HCT116 (cell line): Measurements from ENCODE around the gene CD82. TPM values are rescaled to one million over a fixed set of nuclear protein-coding genes. Genes with fewer than 3 reads are reported as not detected.

ENCODE experiments used
- ATAC-seq: fragments of 200-7000 bp; cut with Tn5 transposase; 2 replicates; pipeline ENCODE4 v1.9.1; 2020; ENCODE audit warnings: mild to moderate bottlenecking, moderate library complexity
- BruUV-seq: library from RNA; stranded (reverse); fragments of 400-500 nt; replicated peaks from 2 replicates; lab custom pipeline; 2021; lab: Mats Ljungman, UMichigan
- CTCF ChIA-PET: fragments of 300-600 bp; sonication (Branson Sonifier 250); formaldehyde crosslinking; loops from one replicate; lab custom pipeline; 2021; ENCODE audit warnings: antibody characterized with exemption; lab: Charles Lee
- POLR2A ChIA-PET: fragments of 300-600, 350-600 bp; sonication (Branson Sonifier 250); formaldehyde crosslinking; loops from one replicate; lab custom pipeline; 2021; ENCODE audit warnings: antibody characterized with exemption; lab: Charles Lee
- RAD21 ChIA-PET, 2 experiments: fragments of 300-600 bp; sonication (Branson Sonifier 250); formaldehyde crosslinking; loops; one replicate each; lab custom pipeline; 2023; ENCODE audit warnings: low total read pairs in 2 of 2; ENCODE audit not compliant: uncharacterized antibody in 2 of 2, unreplicated experiment in 2 of 2, low non-redundant PET in 1 of 2; lab: Charles Lee
- DNase-seq: peaks from one replicate; pipeline ENCODE4 v3.0.0-alpha.2; 2010; ENCODE audit warnings: low read depth, low spot score
- H2AFZ ChIP-seq: fragments of 200-600 bp; shearing (Covaris generic), sonication (generic); 2 replicates; pipeline ENCODE4 v1.6.1; 2017; ENCODE audit warnings: low read depth, mixed run types, mixed read lengths, antibody characterized with exemption, low read length; ENCODE audit not compliant: poor library complexity, severe bottlenecking
- H3K27ac ChIP-seq: 2 replicates; pipeline ENCODE4 v1.5.1; 2012; ENCODE audit warnings: low read depth, low read length
- H3K27me3 ChIP-seq: fragments of 200-600 bp; sonication (generic); 2 replicates; pipeline ENCODE4 v1.6.1; 2016; ENCODE audit warnings: mixed run types, low read length, mixed read lengths; ENCODE audit not compliant: insufficient read depth
- H3K36me3 ChIP-seq, 2 experiments: fragments of 200-500 bp in 1 of 2; fragments of 200-600 bp in 1 of 2; sonication (Bioruptor generic) in 1 of 2; sonication (generic) in 1 of 2; 2 replicates each; pipeline versions ENCODE4 v1.5.1 to v1.6.1; 2014 to 2016; ENCODE audit warnings: low read length in 2 of 2, inconsistent platforms in 1 of 2, mixed read lengths in 1 of 2, mixed run types in 1 of 2; ENCODE audit not compliant: insufficient read depth in 2 of 2, control insufficient read depth in 1 of 2
- H3K4me1 ChIP-seq, 2 experiments: fragments of 200-600 bp in 1 of 2; sonication (generic) in 1 of 2; 2 replicates each; pipeline versions ENCODE4 v1.5.1 to v1.6.1; 2012 to 2017; ENCODE audit warnings: low read length in 2 of 2, inconsistent platforms in 1 of 2, mild to moderate bottlenecking in 1 of 2, mixed read lengths in 1 of 2, mixed run types in 1 of 2, moderate library complexity in 1 of 2; ENCODE audit not compliant: insufficient read depth in 2 of 2, control insufficient read depth in 1 of 2
- H3K4me2 ChIP-seq: fragments of 200-600 bp; sonication (generic); 2 replicates; pipeline ENCODE4 v1.6.1; 2017; ENCODE audit warnings: mixed run types, low read length, mixed read lengths
- H3K4me3 ChIP-seq, 2 experiments: fragments of 200-600 bp in 1 of 2; sonication (generic) in 1 of 2; replicated peaks in 1 of 2; 2 replicates each; pipeline ENCODE4 v1.5.1; 2011 to 2016; ENCODE audit warnings: low read length in 2 of 2, control low read depth in 1 of 2, low read depth in 1 of 2, mild to moderate bottlenecking in 1 of 2, mixed read lengths in 1 of 2, mixed run types in 1 of 2
- H3K79me2 ChIP-seq: fragments of 200-600 bp; sonication (generic); 2 replicates; pipeline ENCODE4 v1.6.1; 2017; ENCODE audit warnings: mild to moderate bottlenecking, mixed run types, low read length, moderate library complexity, mixed read lengths; ENCODE audit not compliant: insufficient read depth
- H3K9ac ChIP-seq: fragments of 200-600 bp; sonication (generic); 2 replicates; pipeline ENCODE4 v1.6.1; 2016; ENCODE audit warnings: low read length, mixed read lengths
- H3K9me2 ChIP-seq: fragments of 200-600 bp; sonication (generic), shearing (Covaris generic); 2 replicates; pipeline ENCODE4 v1.6.1; 2017; ENCODE audit warnings: mixed run types, mild to moderate bottlenecking, moderate library complexity; ENCODE audit not compliant: insufficient read depth
- H3K9me3 ChIP-seq, 2 experiments: fragments of 200-500 bp in 1 of 2; fragments of 200-600 bp in 1 of 2; sonication (Bioruptor generic) in 1 of 2; sonication (generic) in 1 of 2; 2 replicates each; pipeline ENCODE4 v1.6.1; 2014 to 2017; ENCODE audit warnings: low read length in 2 of 2, mixed read lengths in 2 of 2, inconsistent platforms in 1 of 2, low read depth in 1 of 2, mild to moderate bottlenecking in 1 of 2, mixed run types in 1 of 2, moderate library complexity in 1 of 2; ENCODE audit not compliant: control insufficient read depth in 1 of 2, insufficient read depth in 1 of 2
- H4K20me1 ChIP-seq: fragments of 200-600 bp; sonication (generic), shearing (Covaris generic); 2 replicates; pipeline ENCODE4 v1.6.1; 2017; ENCODE audit warnings: mixed run types, mild to moderate bottlenecking, moderate library complexity; ENCODE audit not compliant: insufficient read depth
- ATF3 ChIP-seq: IDR thresholded peaks from 2 replicates; pipeline ENCODE4 v1.6.1; 2012
- CBX3 ChIP-seq: IDR thresholded peaks from 2 replicates; pipeline ENCODE4 v1.6.1; 2012; ENCODE audit warnings: low read depth
- CEBPB ChIP-seq: IDR thresholded peaks from 2 replicates; pipeline ENCODE4 v1.6.1; 2012; ENCODE audit warnings: low read depth
- CTCF ChIP-seq, 3 experiments: fragments of 200-600 bp in 1 of 3; sonication (generic) in 1 of 3; IDR thresholded peaks in 2 of 3; conservative IDR thresholded peaks in 1 of 3; 2 replicates each; pipeline ENCODE4 v1.5.1; 2012 to 2017; ENCODE audit warnings: low read depth in 2 of 3, low read length in 2 of 3, antibody characterized with exemption in 1 of 3, borderline replicate concordance in 1 of 3, control low read depth in 1 of 3, mild to moderate bottlenecking in 1 of 3, mixed read lengths in 1 of 3, mixed run types in 1 of 3, moderate library complexity in 1 of 3; ENCODE audit not compliant: insufficient read depth in 1 of 3
- EZH2 ChIP-seq: fragments of 200-600 bp; sonication (generic); IDR thresholded peaks from 2 replicates; pipeline ENCODE4 v1.6.1; 2017; ENCODE audit warnings: antibody characterized with exemption, mixed run types
- MAX ChIP-seq: IDR thresholded peaks from 2 replicates; pipeline ENCODE4 v1.6.1; 2012
- REST ChIP-seq: IDR thresholded peaks from 2 replicates; pipeline ENCODE4 v1.6.1; 2012; ENCODE audit warnings: low read depth
- SIN3A ChIP-seq: IDR thresholded peaks from 2 replicates; pipeline ENCODE4 v1.6.1; 2012; ENCODE audit warnings: low read depth
- SP1 ChIP-seq: IDR thresholded peaks from 2 replicates; pipeline ENCODE4 v1.6.1; 2012; ENCODE audit warnings: low read depth
- TCF7L2 ChIP-seq: IDR thresholded peaks from 2 replicates; pipeline ENCODE4 v1.7.0; 2011; ENCODE audit warnings: borderline replicate concordance, inconsistent platforms; ENCODE audit not compliant: insufficient read depth, insufficient read length; ENCODE audit errors: extremely low read depth
- YY1 ChIP-seq: IDR thresholded peaks from 2 replicates; pipeline ENCODE4 v1.6.1; 2011; ENCODE audit warnings: low read length, low read depth, moderate library complexity, mild to moderate bottlenecking; ENCODE audit not compliant: insufficient replicate concordance; ENCODE audit errors: extremely low read depth
- ZNF274 ChIP-seq: fragments of 200-500 bp; sonication (Bioruptor generic); IDR thresholded peaks from 2 replicates; pipeline ENCODE4 v1.6.1; 2014; ENCODE audit warnings: mild to moderate bottlenecking, low read depth, low read length, inconsistent platforms
- intact Hi-C: fragments of 100-400 bp; cut with micrococcal nuclease; formaldehyde crosslinking; loops from 2 replicates; pipeline ENCODE4 v1.10.0; 2022
- total RNA-seq: library from RNA; stranded (reverse); gene quantifications from one replicate; pipeline ENCODE4 v1.2.1, GENCODE V29; 2021; ENCODE audit not compliant: unreplicated experiment

Gene CD82
- total RNA-seq, 1 experiment from 2014 or later: 16.7 TPM

GRCh38 chr11:44582641-44583352, 17.3 kb downstream of the CD82 start:
- H3K9me3 ChIP-seq: no peaks in the 10 kb centered on the region
- DNase-seq (no peak), ATAC-seq (no peak)
- no peaks in the 10 kb centered on the region for H3K9me2 ChIP-seq
- TF ChIP-seq ZNF274: no peak
- no peak for TF ChIP-seq SP1
- TF ChIP-seq EZH2: no peak
- TF ChIP-seq CBX3: no peak
- TF ChIP-seq SIN3A: no peak
- no peak for TF ChIP-seq YY1
- no peak for TF ChIP-seq ATF3
- no peak for TF ChIP-seq TCF7L2
- TF ChIP-seq MAX: no peak
- H2AFZ ChIP-seq: no peak overlapping the region
- H3K27ac ChIP-seq: no peak overlapping the region
- RAD21 ChIA-PET: no interaction called here
- H3K4me1 ChIP-seq: 0 out of 4 replicates have a peak, but pooled peaks cover 0 to 4% of the 10 kb centered on the region in 2 experiments
- no peaks in the 10 kb centered on the region for H3K79me2 ChIP-seq
- intact Hi-C loops: no loop called here
- CTCF ChIA-PET: no interaction called here
- no peaks in the 10 kb centered on the region for H4K20me1 ChIP-seq
- POLR2A ChIA-PET: no interaction called here
- H3K27me3 ChIP-seq: no peaks in the 10 kb centered on the region
- H3K4me2 ChIP-seq: no peak overlapping the region
- no TSS peak for BruUV-seq
- H3K4me3 ChIP-seq: no peak overlapping the region
- no peak overlapping the region for H3K9ac ChIP-seq
- no peaks in the 10 kb centered on the region for H3K36me3 ChIP-seq

- no peak overlapping the region for H3K4me3 ChIP-seq
- 0 out of 4 replicates have a peak, but pooled peaks cover 0 to 4% of the 10 kb centered on the region in 2 experiments for H3K4me1 ChIP-seq
- intact Hi-C loops: no loop called here
- no peaks in the 10 kb centered on the region for H3K36me3 ChIP-seq
- H3K9me3 ChIP-seq: no peaks in the 10 kb centered on the region
- no peaks in the 10 kb centered on the region for H3K9me2 ChIP-seq
- ATAC-seq (no peak), DNase-seq (no peak)
- no peaks in the 10 kb centered on the region for H3K27me3 ChIP-seq
- no peak overlapping the region for H3K27ac ChIP-seq
- RAD21 ChIA-PET: no interaction called here
- no peak overlapping the region for H2AFZ ChIP-seq
- CTCF ChIA-PET: no interaction called here
- no TSS peak for BruUV-seq
- no peaks in the 10 kb centered on the region for H3K79me2 ChIP-seq
- H4K20me1 ChIP-seq: no peaks in the 10 kb centered on the region
- no peak overlapping the region for H3K4me2 ChIP-seq
- H3K9ac ChIP-seq: no peak overlapping the region
- POLR2A ChIA-PET: no interaction called here
- TF ChIP-seq CEBPB (no peak), CTCF (IDR thresholded peaks at IDR 0.05 in 2 of 3, conservative IDR thresholded peaks at IDR 0.05 in 1 of 3; ENCODE audit: borderline replicate concordance in 1 of 3, insufficient read depth in 1 of 3, low read depth in 2 of 3, low read length in 2 of 3) (no peak), CBX3 (no peak), YY1 (no peak), REST (no peak), SIN3A (no peak)
These were observed 17.8 kb downstream of the CD82 start for GRCh38 chr11:44583353-44583669.
